HK-2 (cell line): Measurements from ENCODE around the gene WDR83.
A peak's percentile ranks its signal among the peaks of the same experiment; 100 is the strongest.

Experiments used
- DNase-seq: peaks from one replicate; pipeline ENCODE4 v3.0.0-alpha.2; 2018; ENCODE audit not compliant: unreplicated experiment

The WDR83 gene

DNA sequence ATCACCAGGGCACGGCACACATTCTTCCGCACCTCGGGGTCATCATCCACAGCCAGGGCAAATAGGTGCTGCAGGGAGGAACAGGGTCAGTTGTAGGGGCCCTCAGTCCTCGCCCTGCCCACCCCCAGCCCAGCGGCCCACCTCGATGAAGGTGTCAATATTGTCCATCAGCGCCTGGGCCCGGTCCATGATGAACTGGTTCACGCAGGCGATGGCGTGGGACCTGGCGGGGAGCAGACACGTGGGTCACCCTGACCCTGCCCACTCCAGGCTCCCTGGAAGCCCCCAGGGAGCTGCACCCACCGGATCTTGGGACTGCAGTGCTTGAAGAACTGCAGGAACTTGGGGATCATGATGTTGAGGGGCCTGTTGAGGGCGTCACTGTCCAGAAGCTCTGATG is 48.5 kb downstream of the WDR83 start:
- DNase-seq, result no peak

DNA sequence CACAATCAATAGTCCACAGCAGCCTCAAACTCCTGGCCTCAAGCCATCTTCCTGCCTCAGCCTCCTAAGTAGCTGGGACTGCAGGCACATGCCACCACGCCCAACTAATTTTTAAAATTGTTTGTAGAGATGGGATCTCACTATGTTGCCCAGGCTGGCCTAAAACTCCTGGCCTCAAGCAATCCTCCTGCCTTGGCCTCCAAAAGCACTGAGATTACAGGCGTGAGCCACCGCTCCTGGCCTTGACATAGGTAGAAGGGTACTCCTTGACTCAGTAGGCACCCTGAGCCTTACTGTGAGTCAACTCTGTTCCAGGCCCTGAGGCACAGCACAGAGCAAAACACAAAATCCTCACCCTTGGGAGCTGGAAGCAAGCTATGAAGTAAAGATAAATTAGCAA is 49.3 kb downstream of the WDR83 start:
- DNase-seq, result no peak

DNA sequence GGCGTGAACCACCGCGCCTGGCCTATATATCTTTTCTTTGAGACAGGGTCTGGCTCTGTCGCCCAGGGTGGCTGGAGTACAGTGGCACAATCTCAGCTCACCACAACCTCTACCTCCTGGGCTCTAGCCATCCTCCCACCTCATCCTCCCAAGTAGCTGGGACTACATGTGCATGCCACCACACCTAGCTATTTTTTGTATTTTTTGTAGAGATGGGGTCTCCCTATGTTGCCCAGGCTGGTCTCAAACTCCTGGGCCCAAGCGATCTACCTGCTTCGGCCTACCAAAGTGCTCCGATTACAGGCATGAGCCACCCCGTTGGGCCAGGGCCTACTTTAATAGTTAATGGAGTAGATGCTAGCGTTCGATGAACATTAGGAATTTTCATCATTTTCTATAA is 53.7 kb downstream of the WDR83 start:
- DNase-seq, result no peak

- DNase-seq, result no peak
Measured at GRCh38 chr19:12720851-12721655, 54.4 kb downstream of the WDR83 start.

DNA sequence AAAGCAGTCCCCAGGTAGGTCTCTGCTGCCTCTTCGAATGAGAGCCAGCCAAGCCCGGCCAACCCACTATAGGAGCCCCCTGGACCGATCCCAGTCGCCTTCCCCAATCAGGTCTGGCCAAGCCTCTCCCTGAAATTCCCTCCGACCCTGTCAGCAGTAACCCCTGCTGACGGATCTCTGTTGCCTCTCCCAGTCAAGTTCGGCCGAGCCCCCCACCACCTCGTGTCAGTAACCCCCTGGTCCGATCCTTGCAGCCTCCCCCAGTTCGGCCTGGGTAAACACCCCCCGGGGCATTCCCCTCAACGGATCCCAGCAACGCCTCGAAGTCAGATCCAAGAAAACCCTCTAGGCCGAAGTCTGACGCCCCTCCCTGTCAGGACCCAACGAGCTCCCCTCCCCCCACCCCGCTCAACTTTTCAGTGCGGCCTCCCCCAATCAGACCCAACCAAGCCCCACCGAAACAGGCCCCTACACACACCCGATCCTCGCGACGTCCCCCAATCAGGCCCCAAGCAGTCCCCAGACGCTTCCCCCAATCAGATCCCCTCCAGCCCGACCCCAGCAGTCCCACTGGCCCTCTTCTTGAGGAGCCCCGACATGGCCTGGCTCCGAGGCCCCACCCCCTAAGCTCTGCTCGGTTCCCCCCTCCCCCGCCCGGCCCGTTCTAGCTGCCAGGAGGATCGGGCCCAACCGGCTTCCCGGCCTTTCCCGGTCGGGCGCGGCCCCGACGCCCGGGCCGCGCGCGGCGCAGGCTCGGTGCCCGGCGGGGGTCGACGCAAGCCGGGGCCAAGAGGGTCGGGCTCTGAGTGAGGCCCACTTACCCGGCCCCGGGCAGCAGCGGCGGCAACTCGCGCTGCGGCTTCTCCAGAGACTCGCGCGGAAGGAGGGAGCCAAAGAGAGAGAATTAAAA is 55.3 kb downstream of the WDR83 start:
- DNase-seq, result peak; percentile 60

DNA sequence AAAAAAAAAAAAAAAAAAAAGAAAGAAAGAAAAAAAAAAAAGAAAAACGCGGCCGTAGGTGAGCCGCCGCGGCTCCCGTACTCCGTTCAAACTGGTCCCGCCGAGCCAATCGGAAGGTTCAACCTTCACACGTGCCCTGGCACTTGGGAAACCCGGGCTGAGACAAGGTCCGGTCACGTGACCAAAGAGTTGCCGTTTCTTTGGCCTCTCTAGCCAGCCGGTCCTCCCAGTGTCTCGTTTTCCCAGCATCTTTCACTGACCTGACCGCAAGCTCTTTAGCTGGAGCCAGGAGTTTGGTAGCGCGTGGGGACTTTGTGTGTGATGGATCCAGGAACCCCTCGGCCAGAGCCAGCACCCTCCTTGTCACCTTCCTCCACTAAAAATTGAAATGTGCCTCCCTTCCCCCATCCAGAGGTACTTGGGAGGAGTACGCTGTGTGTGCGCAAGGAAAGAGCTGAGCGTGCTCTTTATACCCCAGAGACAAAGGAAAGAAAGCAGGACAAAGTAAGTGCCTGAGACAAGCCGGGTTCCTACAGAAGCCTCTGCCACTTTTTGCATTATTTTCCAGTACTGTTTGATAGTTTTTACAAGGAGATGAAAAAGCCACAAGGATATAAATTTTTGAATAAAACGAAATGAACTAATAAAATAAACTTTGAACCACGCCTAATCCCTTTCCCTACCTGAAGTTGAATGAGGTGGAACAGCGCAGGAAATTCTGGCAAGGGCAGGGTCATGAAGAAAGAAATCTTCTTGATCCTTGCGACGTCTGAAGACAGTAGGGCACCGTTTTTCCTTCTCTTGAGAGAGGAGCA is 56.2 kb downstream of the WDR83 start:
- DNase-seq, result peak; percentile 94

GRCh38 chr19:12723381-12723640 is 56.7 kb downstream of the WDR83 start:
- no peak for DNase-seq

DNA sequence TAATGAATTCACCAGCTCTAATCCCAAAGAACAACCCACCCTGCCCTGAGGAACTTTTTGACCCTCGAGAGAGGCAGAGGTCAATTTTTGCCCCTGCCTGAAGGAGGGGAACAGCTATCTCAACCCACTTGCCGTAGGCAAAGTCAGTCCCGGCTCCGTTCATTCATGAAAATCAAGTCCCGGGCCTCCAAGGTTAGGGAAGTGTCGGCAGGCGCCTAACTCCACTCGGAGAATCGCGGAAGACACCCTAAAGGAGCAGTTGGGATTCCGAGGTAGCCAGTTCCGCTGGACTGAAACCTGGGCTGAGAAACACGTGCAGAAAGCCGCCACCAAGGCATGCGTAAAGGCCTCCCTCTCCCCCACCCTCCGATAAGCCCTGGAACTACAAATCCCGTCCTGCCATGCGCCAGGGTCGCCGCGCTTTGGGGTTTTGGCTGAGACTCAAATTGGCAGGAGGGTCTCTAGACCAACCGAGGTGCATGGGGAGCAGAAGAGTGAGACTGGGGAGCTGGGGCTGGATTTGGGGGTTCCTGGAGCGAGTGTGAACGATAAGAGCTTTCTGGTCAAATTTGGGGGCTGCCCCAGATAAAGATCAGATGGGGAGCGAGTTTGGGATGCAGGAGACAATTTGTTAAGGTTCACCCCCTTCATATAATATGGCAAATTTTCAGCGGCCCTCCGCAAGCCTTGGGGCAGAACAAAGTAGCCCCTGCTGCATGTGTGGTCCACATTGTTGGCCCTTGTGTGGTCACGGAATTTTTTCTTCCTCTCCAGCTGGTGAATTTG is 57.2 kb downstream of the WDR83 start, which contains the start of gene TNPO2:
Gene TNPO2, minus strand, starts transcription at position 292 of the 786 bp plus-strand sequence. CDS start 2,955 bp downstream, outside the sequence.
- peak; percentile 67 for DNase-seq
